GM21447 (cell line): Measurements from ENCODE around the gene MCF2L.

ENCODE experiments used
- ATAC-seq: cut with Tn5 transposase; IDR thresholded peaks from one replicate; pipeline ENCODE4 v1.9.1; 2021; ENCODE audit not compliant: unreplicated experiment

MCF2L gene

DNA sequence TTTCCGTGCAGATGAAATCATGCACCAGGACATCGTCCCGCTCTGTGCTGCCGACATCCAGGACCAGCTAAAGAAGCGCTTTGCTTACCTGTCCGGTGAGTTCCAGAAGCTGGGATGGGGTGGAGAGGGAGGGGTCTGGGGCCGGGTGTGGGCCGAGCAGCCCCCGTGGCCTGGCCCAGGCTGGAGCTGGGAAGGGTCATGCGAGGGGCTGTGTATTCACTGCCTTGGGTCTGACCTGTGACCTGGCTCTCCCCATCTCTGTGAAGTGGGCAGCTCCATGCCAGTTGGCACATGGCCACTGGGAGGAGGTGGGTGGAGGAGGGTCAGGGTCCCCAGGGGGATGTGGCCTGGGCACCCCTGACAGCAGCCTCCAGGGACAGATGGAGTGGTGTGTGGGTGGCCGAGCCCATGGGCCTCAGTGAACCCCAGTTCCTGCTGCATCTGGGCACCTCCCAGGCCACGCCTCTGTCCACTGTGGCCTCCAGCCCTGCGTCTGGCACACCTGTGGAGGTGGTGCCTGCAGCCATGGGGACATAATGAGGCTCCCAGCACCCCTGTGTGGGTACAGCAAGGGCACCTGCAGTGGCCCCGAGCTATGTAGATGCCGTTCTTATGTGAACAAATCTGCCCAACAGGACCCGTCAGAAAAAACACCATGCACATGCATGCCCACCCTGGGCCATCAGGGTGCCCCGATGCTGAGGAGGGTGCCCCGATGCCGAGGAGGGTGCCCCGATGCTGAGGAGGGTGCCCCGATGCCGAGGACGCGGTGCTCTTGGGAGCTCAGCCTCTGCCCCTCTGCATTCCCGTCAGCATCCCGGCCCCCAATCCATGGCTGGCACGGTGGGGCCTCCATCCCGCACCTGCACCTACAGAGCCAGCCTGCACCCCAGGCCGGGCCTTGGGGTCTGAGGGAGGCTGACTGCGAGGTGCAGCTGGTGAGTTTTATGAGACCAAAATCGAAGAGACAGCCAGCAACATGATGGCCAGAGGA lies 46.0 kb downstream of the MCF2L start:
- no peak for ATAC-seq

DNA sequence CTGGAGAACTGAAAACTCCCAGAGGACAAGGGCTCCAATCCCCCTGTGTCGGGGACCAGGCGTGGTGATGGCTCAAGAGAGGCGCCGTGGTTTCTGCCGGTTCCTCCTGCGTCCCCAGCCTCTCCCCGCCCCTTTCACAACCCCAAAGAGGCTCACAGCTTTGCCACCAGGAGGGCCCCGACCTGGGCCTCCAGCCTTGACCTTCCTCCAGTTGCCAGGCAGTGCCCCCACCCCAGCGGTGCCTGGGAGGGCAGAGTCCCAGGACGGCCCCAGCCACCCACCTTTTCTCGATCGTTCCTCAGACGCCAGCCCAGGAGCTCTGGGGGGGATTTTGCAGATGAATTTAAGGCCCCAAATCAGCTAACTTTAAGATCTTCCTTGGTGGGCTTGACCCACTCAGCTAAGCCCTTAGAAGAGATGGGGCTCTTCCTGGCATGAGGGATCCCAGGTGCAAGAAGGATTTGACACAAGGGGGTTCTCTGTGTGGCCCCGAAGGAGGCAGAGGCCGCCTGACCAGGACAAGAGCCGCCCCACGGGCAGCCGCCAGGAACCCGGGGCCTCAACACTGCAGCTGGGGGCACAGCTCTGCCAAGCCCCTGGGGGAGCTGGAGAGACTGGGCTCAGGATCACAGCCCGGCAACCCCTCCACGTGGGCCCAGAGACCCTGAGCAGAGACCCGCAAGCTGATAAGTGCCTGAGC lies 47.0 kb downstream of the MCF2L start:
- no peak for ATAC-seq

GRCh38 chr13:113016526-113017295 lies 47.7 kb downstream of the MCF2L start:
- ATAC-seq: no peak

GRCh38 chr13:113017506-113018215 lies 48.6 kb downstream of the MCF2L start:
- no peak for ATAC-seq

DNA sequence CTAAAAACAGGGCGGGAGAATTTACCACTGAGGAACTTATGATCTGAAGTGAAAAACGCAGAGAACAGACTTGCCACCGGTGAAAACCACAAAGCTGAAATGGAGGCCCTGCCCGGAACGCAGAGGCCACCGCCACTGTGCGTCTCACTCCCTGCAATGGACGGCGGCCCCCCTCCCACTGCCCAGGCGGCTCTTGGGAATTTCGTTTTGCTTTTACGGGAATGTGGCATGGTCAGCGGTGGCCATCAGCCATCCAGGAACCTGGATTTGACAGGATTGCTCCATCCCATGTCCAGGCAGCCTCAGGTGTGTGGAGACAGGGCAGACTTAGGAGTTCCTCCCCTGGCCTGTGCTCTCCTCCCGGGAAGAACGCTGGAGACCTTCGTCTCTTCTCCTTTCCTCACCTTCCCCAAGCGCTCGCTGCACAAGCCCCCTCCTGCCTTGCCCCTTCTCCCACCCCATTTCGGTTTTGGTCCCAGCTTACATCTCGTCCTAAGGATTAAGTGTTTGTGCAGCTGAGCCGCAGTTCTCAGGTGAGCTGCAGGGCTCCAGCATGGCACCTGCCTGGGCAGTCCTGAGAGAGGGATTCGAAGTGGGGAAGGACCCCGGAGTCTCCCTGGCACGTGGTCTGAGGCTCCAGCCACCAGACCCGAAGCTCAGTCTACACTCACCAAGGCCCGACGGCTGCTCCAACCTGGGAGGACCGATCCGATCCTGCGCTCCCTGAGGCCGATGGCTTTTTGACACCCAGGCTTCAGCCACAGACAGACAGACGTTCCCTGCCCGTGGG lies 49.9 kb downstream of the MCF2L start:
- no peak for ATAC-seq

DNA sequence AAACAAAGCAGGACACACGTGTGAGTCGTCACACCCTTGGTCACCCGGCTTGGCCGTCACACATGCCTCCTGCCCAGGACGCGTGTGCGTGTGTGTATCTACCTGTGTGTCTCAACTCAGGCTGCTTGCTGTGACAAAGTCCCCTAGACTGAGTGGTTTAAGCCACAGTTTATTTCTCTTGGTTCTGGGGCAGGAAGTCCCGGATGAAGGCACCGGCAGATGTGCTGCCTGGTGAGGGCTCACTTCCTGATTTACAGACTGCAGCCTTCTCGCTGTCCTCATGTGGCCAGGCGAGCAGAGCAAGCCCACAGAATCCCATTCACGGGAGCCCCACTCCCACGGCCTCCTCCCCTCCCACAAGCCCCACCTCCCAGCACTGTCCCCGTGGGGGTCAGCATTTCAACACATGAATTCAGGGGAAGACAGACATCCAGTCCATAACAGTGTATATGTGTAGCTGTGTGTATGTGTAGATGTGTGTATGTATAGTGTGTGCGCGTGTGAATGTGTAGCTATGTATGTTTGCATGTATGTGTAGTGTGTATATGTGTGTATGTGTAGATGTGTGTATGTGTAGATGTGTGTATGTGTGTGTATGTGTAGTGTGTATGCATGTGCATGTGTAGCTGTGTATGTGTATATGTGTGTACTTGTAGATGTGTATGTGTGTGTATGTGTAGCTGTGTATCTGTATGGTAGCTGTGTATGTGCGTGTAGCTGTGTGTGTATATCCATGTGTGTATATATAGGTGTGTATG lies 51.5 kb downstream of the MCF2L start:
- no peak for ATAC-seq

GRCh38 chr13:113021391-113021790 lies 52.4 kb downstream of the MCF2L start:
- ATAC-seq: no peak

- no peak for ATAC-seq
These were observed 52.8 kb downstream of the MCF2L start for GRCh38 chr13:113021811-113022210.

- ATAC-seq: no peak
These were observed 53.4 kb downstream of the MCF2L start for GRCh38 chr13:113022391-113022744.

GRCh38 chr13:113022745-113023574 lies 53.9 kb downstream of the MCF2L start:
- ATAC-seq: no peak

GRCh38 chr13:113023694-113024430 lies 54.8 kb downstream of the MCF2L start:
- no peak for ATAC-seq

- ATAC-seq: no peak
These were observed 55.5 kb downstream of the MCF2L start for GRCh38 chr13:113024466-113024865.

- no peak for ATAC-seq
These were observed 57.4 kb downstream of the MCF2L start for GRCh38 chr13:113026391-113026910.

- no peak for ATAC-seq
These were observed 58.1 kb downstream of the MCF2L start for GRCh38 chr13:113027095-113027494.

- ATAC-seq: no peak
These were observed 58.6 kb downstream of the MCF2L start for GRCh38 chr13:113027566-113027965.

DNA sequence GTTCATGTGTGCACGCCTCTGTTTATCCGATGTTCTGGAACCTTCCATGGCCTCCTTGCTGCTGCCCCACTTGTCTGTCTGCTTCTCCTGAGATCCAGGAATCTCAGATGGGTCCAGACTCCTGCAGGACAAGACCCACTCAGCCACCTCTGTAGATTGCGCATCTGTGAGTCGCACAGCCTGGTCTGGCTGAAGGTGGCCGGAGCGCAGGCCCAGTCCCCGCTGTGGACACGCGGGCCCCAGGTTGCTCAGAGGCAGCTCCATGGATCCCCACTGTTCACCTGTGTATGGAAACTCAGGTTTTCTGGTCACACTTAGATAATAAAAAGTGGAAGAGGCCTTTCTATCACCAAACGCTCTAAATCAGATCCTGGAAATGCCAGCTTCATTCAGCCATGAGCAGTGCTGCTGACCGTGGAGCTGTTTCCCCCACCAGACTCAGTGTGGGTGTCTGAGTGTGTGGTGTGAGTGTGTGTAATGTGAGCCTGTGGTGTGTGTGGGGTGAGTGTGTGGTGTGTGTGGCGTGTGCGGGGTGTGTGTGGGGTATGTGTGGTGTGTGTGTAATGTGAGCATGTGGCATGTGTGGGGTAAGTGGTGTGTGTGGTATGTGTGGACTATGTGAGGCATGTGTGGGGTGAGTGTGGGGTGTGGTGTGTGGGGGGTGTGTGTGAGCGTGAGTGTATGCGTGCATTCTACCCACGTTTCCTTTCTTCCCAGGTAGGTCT lies 59.5 kb downstream of the MCF2L start:
- no peak for ATAC-seq

DNA sequence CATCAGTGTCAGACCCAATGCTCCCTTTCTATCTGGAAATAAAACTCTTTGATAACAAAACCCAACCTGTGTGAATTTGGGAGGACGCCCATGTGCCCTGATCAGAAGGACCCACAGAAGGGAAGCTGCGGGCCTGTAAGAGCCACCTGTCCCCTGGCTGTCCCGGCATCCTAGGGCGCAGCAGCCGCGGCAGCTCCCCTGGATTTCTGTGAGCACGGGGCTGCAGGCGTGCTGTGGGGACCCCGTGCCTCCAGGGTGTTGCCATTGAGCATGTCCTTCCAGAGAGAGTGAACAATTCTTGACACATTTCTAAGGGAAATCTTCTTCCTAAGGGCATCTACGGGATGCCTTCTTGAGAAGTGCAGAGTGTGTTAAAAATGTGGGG lies 60.0 kb downstream of the MCF2L start:
- no peak for ATAC-seq
